Neutrophil (primary cell): Measurements from ENCODE around the gene LYZL6.

Experiments
- H3K27ac ChIP-seq: fragments of 200-600 bp; sonication (generic); 2 replicates; pipeline ENCODE4 v1.5.1; 2016; ENCODE audit warnings: mild to moderate bottlenecking, moderate library complexity
- H3K27me3 ChIP-seq: fragments of 200-600 bp; sonication (generic); 2 replicates; pipeline ENCODE4 v1.6.0; 2016; ENCODE audit warnings: mild to moderate bottlenecking
- H3K36me3 ChIP-seq: fragments of 200-600 bp; sonication (generic); 2 replicates; pipeline ENCODE4 v1.5.1; 2017
- H3K4me1 ChIP-seq, 2 experiments: fragments of 200-600 bp in 1 of 2; sonication (generic) in 1 of 2; 1 replicate in 1 of 2; 2 replicates in 1 of 2; pipeline versions ENCODE4 v1.5.1 to v1.6.1; 2013 to 2016; ENCODE audit warnings: low read depth in 1 of 2, low read length in 1 of 2, mild to moderate bottlenecking in 1 of 2, moderate library complexity in 1 of 2; ENCODE audit not compliant: control insufficient read depth in 1 of 2, insufficient read depth in 1 of 2
- H3K4me3 ChIP-seq, 2 experiments: fragments of 200-600 bp in 1 of 2; sonication (generic) in 1 of 2; 1 replicate in 1 of 2; 2 replicates in 1 of 2; pipeline ENCODE4 v1.5.1; 2013 to 2016; ENCODE audit warnings: low read depth in 1 of 2, low read length in 1 of 2, mild to moderate bottlenecking in 1 of 2, moderate library complexity in 1 of 2
- H3K9me3 ChIP-seq: fragments of 200-600 bp; sonication (generic); 2 replicates; pipeline ENCODE4 v1.5.1; 2016
- CTCF ChIP-seq: fragments of 200-600 bp; sonication (generic); IDR thresholded peaks from 2 replicates; pipeline ENCODE4 v1.5.1; 2016; ENCODE audit warnings: antibody characterized with exemption

The LYZL6 gene

GRCh38 chr17:35906926-35907637 lies 36.4 kb downstream of the LYZL6 start:
- Histone ChIP-seq H3K9me3 (no peaks in the 10 kb centered on the region), H3K4me3 (no peak overlapping the region), H3K27ac (no peak overlapping the region), H3K36me3 (no peaks in the 10 kb centered on the region), H3K4me1 (no peaks in the 10 kb centered on the region), H3K27me3 (no peaks in the 10 kb centered on the region)
- TF ChIP-seq CTCF = no peak

GRCh38 chr17:35906191-35906925 lies 37.2 kb downstream of the LYZL6 start:
- H3K9me3 ChIP-seq = no peaks in the 10 kb centered on the region
- H3K4me1 ChIP-seq = no peaks in the 10 kb centered on the region
- no peak overlapping the region for H3K4me3 ChIP-seq
- H3K27ac ChIP-seq = no peak overlapping the region
- no peaks in the 10 kb centered on the region for H3K36me3 ChIP-seq
- H3K27me3 ChIP-seq = no peaks in the 10 kb centered on the region
- no peak for TF ChIP-seq CTCF

- no peaks in the 10 kb centered on the region for H3K27me3 ChIP-seq
- no peak overlapping the region for H3K27ac ChIP-seq
- no peaks in the 10 kb centered on the region for H3K36me3 ChIP-seq
- TF ChIP-seq CTCF = no peak
- no peaks in the 10 kb centered on the region for H3K9me3 ChIP-seq
- H3K4me1 ChIP-seq = peaks cover 0 to 3% of the 10 kb centered on the region in 2 experiments
- H3K4me3 ChIP-seq = no peak overlapping the region
Observed at GRCh38 chr17:35903451-35903850, 40.1 kb downstream of the LYZL6 start.

GRCh38 chr17:35901631-35902175 lies 41.8 kb downstream of the LYZL6 start:
- Histone ChIP-seq H3K27ac (no peak overlapping the region), H3K9me3 (no peaks in the 10 kb centered on the region), H3K4me1 (peaks cover 0 to 5% of the 10 kb centered on the region in 2 experiments), H3K27me3 (no peaks in the 10 kb centered on the region), H3K4me3 (no peak overlapping the region), H3K36me3 (no peaks in the 10 kb centered on the region)
- TF ChIP-seq CTCF = no peak

- Histone ChIP-seq H3K4me3 (no peak overlapping the region), H3K27me3 (no peaks in the 10 kb centered on the region), H3K36me3 (no peaks in the 10 kb centered on the region), H3K9me3 (no peaks in the 10 kb centered on the region), H3K4me1 (peaks cover 0 to 9% of the 10 kb centered on the region in 2 experiments), H3K27ac (no peak overlapping the region)
- TF ChIP-seq CTCF = no peak
Observed at GRCh38 chr17:35900708-35901480, 42.6 kb downstream of the LYZL6 start.
